Rectal smooth muscle tissue (tissue), 1 donor: ENCODE measurements around the gene CHCHD10.

Experiments
- H3K27ac ChIP-seq: one replicate; pipeline ENCODE4 v1.7.0; 2013; ENCODE audit warnings: low read depth, low read length, inconsistent platforms
- H3K27me3 ChIP-seq: one replicate; pipeline ENCODE4 v1.7.0; 2013; ENCODE audit warnings: low read length; ENCODE audit not compliant: control insufficient read depth, insufficient read depth
- H3K36me3 ChIP-seq: one replicate; pipeline ENCODE4 v1.7.0; 2013; ENCODE audit warnings: low read length; ENCODE audit not compliant: control insufficient read depth, insufficient read depth
- H3K4me1 ChIP-seq: one replicate; pipeline ENCODE4 v1.7.0; 2013; ENCODE audit warnings: low read length; ENCODE audit not compliant: control insufficient read depth, insufficient read depth
- H3K4me3 ChIP-seq: one replicate; pipeline ENCODE4 v1.7.0; 2013; ENCODE audit warnings: low read length
- H3K9ac ChIP-seq: one replicate; pipeline ENCODE4 v1.7.0; 2013; ENCODE audit warnings: low read length

Gene CHCHD10

GRCh38 chr22:23767673-23768548, at the start of gene CHCHD10:
CHCHD10 (minus strand) TSS chr22:23767972; CDS start chr22:23767874, 98 bp downstream.
- peak within 1 kb of the TSS; percentile 93 for H3K27ac ChIP-seq
- H3K9ac ChIP-seq: peak within 1 kb of the TSS; percentile 88
- H3K27me3 ChIP-seq: no peaks in the 10 kb centered on the region
- H3K36me3 ChIP-seq: no peaks in the 10 kb centered on the region
- H3K4me3 ChIP-seq: peak within 1 kb of the TSS; percentile 81
- H3K4me1 ChIP-seq: peaks cover 18% of the 10 kb centered on the region

GRCh38 chr22:23817146-23817545, 49.4 kb upstream of the CHCHD10 start:
- no peaks in the 10 kb centered on the region for H3K27me3 ChIP-seq
- no peak overlapping the region for H3K27ac ChIP-seq
- no peaks in the 10 kb centered on the region for H3K4me1 ChIP-seq
- no peak overlapping the region for H3K9ac ChIP-seq
- no peak overlapping the region for H3K4me3 ChIP-seq
- peaks cover 17% of the 10 kb centered on the region for H3K36me3 ChIP-seq

- Histone ChIP-seq H3K27ac (no peak overlapping the region), H3K4me1 (no peaks in the 10 kb centered on the region), H3K27me3 (no peaks in the 10 kb centered on the region), H3K4me3 (no peak overlapping the region), H3K9ac (no peak overlapping the region), H3K36me3 (peaks cover 19% of the 10 kb centered on the region)
Observed at GRCh38 chr22:23816156-23816976, 48.6 kb upstream of the CHCHD10 start.

GRCh38 chr22:23815541-23816155, 47.9 kb upstream of the CHCHD10 start:
- peaks cover 17% of the 10 kb centered on the region for H3K36me3 ChIP-seq

GRCh38 chr22:23812378-23812777, 44.6 kb upstream of the CHCHD10 start:
- Histone ChIP-seq H3K4me1 (no peaks in the 10 kb centered on the region), H3K27ac (no peak overlapping the region), H3K4me3 (no peak overlapping the region), H3K27me3 (no peaks in the 10 kb centered on the region), H3K36me3 (peaks cover 13% of the 10 kb centered on the region), H3K9ac (no peak overlapping the region)

More at GRCh38 chr22:23815541-23816155, 47.9 kb upstream of the CHCHD10 start:
- no peak overlapping the region for H3K9ac ChIP-seq
- no peak overlapping the region for H3K4me3 ChIP-seq
- H3K27me3 ChIP-seq: no peaks in the 10 kb centered on the region
- H3K4me1 ChIP-seq: no peaks in the 10 kb centered on the region
- no peak overlapping the region for H3K27ac ChIP-seq

GRCh38 chr22:23806837-23807236, 39.1 kb upstream of the CHCHD10 start:
- no peak overlapping the region for H3K4me3 ChIP-seq
- H3K27me3 ChIP-seq: no peaks in the 10 kb centered on the region
- H3K27ac ChIP-seq: no peak overlapping the region
- no peaks in the 10 kb centered on the region for H3K4me1 ChIP-seq
- no peak overlapping the region for H3K9ac ChIP-seq
- H3K36me3 ChIP-seq: peaks cover 36% of the 10 kb centered on the region

GRCh38 chr22:23804781-23805291, 37.1 kb upstream of the CHCHD10 start:
- Histone ChIP-seq H3K4me1 (no peaks in the 10 kb centered on the region), H3K27me3 (no peaks in the 10 kb centered on the region), H3K36me3 (peaks cover 46% of the 10 kb centered on the region), H3K4me3 (no peak overlapping the region), H3K9ac (no peak overlapping the region), H3K27ac (no peak overlapping the region)

GRCh38 chr22:23803001-23803819, 35.4 kb upstream of the CHCHD10 start:
- no peak overlapping the region for H3K27ac ChIP-seq

GRCh38 chr22:23801886-23802377, 34.2 kb upstream of the CHCHD10 start:
- no peak overlapping the region for H3K9ac ChIP-seq
- H3K4me3 ChIP-seq: no peak overlapping the region
- no peak overlapping the region for H3K27ac ChIP-seq
- H3K27me3 ChIP-seq: no peaks in the 10 kb centered on the region
- peaks cover 46% of the 10 kb centered on the region for H3K36me3 ChIP-seq
- H3K4me1 ChIP-seq: no peaks in the 10 kb centered on the region

More at GRCh38 chr22:23803001-23803819, 35.4 kb upstream of the CHCHD10 start:
- Histone ChIP-seq H3K9ac (no peak overlapping the region), H3K4me3 (no peak overlapping the region), H3K4me1 (no peaks in the 10 kb centered on the region), H3K36me3 (peaks cover 46% of the 10 kb centered on the region), H3K27me3 (no peaks in the 10 kb centered on the region)

- Histone ChIP-seq H3K9ac (no peak overlapping the region), H3K36me3 (peaks cover 46% of the 10 kb centered on the region), H3K4me3 (no peak overlapping the region), H3K4me1 (no peaks in the 10 kb centered on the region), H3K27ac (no peak overlapping the region), H3K27me3 (no peaks in the 10 kb centered on the region)
Observed at GRCh38 chr22:23801238-23801821, 33.6 kb upstream of the CHCHD10 start.
